NCI-H187 treated with DMSO at 0.1 percent for 48 hours (cell line): Measurements from ENCODE around the gene DHRS7C.

Source experiments
- DNase-seq: peaks from one replicate; lab custom pipeline; 2025; lab: John Stamatoyannopoulos, UW

DHRS7C gene

GRCh38 chr17:9765322-9765721 lies 26.1 kb downstream of the DHRS7C start:
- no peak for DNase-seq

DNA sequence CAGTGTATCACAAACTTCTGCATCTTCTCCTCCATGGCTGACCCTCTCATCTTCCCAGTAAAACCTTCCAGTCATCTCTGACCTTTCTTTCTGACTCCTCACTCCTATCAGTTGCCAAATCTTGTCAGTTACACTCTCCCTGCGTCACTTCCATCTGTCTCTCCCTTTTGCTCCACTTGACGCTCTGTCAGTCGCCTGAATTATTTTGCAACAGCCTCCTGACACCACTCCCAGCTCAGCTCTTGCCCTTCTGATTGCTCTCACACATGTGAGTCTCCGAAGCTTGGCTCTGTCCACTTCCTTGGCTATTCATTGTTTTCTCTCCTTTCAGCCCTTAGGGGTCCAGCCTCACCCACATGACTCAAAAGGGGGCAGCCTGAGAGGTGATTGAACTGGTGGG lies 27.7 kb downstream of the DHRS7C start:
- DNase-seq = no peak

GRCh38 chr17:9760266-9760665 lies 31.1 kb downstream of the DHRS7C start:
- DNase-seq = no peak

DNA sequence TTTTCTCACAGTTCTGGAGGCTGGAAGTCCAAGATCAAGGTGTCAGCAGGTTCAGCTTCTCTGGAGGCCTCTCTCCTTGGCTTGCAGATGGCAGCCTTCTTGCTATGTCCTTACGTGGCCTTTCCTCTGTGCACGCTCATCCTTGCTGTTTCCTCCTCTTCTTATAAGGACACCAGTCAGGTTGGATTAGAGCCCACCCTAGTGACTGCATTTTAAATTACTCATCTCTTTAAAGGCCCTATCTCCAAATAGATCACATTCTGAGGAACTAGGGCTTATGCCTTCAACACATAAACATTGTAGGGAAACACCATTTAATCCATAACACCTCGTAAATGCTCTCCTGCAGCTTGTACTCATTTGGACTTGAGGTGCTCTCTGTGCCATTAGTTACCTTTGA lies 36.3 kb downstream of the DHRS7C start:
- no peak for DNase-seq

DNA sequence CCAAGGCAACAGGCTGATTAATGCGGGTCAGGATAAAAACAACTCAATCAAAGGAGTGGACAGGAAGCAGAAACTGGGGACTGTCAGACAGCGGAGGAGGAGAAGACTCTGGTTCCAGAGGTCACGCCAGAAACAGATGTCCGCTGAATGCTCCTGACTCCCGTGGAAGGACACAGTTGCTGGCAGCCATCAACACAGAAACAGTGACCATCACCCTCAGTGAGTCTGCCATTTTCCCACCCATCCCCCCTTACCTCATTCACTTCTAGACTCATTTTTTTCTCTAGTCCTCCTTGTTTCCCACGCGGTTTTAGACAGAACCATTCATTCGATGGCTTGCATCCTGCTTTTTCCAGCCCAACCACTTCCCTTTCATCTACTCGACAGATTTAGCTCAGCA lies 40.9 kb downstream of the DHRS7C start:
- DNase-seq = no peak

- no peak for DNase-seq
Measured at GRCh38 chr17:9729735-9730420, 61.5 kb downstream of the DHRS7C start.

DNA sequence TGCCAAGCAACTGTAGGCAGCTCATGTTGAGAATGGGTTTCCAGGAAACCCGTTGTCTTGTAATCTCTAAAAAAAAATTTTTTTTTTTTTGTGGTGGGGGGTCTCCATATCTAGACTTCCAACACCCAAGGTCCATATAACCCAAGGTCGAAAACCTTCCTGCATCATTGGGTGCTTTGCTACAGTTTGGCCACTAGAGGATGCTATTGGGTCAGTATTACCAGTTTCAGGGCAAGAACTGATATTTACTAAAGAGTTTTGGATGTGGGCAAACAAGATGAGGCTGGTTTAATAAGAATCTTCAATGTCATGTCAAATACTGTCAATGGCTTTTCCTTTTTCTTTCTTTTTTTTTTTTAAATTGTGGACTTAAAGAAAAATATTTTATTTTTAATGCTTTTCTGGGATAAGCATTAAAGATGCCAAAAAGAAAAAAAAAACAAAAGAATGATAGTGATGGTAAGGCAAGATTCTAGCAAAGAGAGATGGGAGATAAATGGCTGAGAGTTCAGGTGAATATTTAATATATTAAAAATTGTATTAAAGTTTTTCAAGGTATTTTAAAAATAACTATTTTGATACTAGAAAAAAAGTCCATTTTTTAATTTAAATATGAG lies 62.2 kb downstream of the DHRS7C start:
- DNase-seq = no peak

GRCh38 chr17:9728564-9728963 lies 62.8 kb downstream of the DHRS7C start:
- no peak for DNase-seq

- no peak for DNase-seq
Measured at GRCh38 chr17:9728005-9728404, 63.4 kb downstream of the DHRS7C start.

- DNase-seq = no peak
Measured at GRCh38 chr17:9726291-9726690, 65.1 kb downstream of the DHRS7C start.

GRCh38 chr17:9725575-9725974 lies 65.8 kb downstream of the DHRS7C start:
- no peak for DNase-seq
